Fibroblast of skin of right quadriceps (primary cell): Measurements from ENCODE around the gene OGFOD2.
"Not testable (repeated sequence)": the region's sequence is repeated elsewhere in the genome, so short reads cannot be mapped to it uniquely, and the experiment has no call there.

Source experiments
- DNase-seq: peaks from one replicate; pipeline ENCODE4 v3.0.0-alpha.2; 2013

Gene OGFOD2

GRCh38 chr12:123006977-123007376, 31.9 kb downstream of the OGFOD2 start:
- DNase-seq, result peak; percentile 13

DNA sequence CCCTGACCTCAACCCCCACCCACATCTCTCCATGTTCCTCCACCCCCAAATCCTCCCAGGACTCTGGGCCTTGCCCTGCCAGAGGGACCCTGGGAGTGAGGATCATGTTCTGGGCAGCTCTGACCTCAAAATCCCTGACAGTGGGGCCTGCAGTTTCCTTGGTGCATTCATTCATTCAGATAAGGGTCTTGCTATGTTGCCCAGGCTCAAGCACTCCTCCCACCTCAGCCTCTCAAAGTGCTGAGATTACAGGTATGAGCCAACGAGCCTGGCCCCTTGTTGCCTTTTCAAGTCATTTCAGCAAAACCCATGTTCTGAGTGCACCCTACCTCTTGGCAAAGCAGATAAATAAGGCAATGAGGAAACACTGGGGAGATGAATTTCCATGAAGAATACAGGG, 35.1 kb downstream of the OGFOD2 start:
- DNase-seq, result no peak

GRCh38 chr12:123010681-123011080, 35.6 kb downstream of the OGFOD2 start:
- DNase-seq, result no peak

DNA sequence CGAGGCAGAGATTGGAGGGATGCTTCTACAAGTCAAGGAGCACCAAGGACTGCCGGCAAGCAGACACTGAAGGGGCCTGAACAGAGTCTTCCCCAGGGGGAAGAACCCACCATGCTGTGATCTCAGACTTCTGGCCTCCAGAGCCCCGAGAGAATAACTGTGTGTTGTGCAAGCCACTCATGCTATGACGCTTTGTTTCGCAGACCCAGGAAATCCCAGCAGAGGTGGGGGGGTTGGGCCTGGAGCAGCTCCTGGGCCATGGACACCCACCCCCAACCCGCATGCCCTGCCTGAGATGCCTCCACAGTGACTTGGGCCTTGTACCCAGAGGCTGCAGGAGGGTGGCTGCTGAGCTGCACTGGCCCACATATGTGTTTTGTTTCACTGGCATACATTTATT, 36.7 kb downstream of the OGFOD2 start:
- peak; percentile 8 for DNase-seq

DNA sequence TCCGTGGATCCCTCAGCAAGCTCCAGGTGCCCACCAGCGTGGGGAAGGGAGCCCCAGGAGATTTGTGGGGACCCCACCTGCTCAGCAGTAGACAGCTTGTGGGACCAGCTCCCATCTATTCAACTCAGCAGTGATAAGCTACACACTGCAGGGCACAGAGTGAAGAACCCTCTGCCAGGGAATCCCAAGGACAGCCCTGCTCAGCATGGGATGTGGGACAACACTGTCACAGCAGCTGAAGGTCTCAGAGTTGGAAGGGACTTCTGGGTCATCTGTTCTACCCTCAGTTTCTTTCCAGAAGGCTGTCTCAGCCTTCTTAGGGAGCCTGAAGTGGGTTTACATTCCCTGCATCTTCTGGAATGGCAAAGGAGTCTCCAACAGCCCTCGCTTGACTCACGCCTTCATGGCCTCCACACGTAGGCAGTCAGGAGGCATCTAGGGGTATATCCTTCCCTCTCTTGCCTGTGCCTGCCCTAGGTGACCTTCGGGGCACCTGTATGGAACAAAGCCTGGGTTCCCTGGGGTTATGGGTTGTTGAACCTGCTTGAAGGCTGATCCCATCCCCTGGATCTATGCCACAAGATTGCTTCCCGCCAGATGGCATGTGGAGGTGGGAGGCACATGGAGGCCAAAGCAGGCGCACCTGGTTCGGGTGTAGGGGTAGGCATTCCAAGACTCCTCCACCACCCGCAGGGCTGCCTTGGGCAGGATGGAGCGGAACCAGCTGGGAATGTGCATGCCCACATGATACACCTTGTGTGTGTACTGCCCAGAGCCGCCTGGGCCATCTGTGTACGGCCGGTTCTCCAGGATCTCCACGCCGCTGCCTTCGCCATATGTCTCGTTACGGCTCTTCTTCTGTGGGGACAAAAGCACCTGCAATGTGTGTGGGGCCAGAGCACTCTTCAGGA, 38.4 kb downstream of the OGFOD2 start:
- DNase-seq, result no peak

- not testable (repeated sequence) for DNase-seq
These were observed 39.4 kb downstream of the OGFOD2 start for GRCh38 chr12:123014473-123014872.

DNA sequence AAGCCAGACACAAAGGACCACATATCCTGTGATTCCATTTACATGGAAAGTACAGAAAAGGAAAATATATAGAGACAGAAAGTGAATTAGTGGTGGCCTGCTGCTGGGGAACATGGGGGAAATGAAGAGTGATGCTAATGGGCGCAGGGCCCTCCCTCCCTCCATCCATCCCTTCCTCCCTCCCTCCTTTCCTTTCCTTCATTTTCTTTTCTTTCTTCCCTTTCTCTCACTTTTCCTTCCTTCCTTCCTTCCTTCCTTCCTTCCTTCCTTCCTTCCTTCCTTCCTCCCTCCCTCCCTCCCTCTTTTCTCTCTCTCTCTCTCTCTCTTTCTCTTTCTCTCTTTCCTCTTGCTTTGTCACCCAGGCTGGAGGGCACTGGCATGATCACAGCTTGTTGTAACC, 42.7 kb downstream of the OGFOD2 start:
- no peak for DNase-seq

DNA sequence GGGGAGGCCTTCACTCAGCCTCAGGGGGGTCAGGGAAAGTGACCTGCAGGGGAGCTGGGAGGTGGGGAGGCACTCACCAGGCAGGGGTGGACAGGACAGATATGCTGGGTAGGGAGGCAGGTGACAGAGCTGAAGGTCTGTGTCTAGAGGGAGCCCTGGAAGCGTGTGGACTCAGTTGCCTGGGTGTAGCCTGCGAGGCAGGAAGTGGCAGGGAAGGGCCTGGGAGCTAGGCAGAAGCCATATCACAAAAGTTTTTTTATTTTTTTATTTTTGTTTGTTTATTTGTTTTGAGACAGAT, 44.7 kb downstream of the OGFOD2 start:
- no peak for DNase-seq

DNA sequence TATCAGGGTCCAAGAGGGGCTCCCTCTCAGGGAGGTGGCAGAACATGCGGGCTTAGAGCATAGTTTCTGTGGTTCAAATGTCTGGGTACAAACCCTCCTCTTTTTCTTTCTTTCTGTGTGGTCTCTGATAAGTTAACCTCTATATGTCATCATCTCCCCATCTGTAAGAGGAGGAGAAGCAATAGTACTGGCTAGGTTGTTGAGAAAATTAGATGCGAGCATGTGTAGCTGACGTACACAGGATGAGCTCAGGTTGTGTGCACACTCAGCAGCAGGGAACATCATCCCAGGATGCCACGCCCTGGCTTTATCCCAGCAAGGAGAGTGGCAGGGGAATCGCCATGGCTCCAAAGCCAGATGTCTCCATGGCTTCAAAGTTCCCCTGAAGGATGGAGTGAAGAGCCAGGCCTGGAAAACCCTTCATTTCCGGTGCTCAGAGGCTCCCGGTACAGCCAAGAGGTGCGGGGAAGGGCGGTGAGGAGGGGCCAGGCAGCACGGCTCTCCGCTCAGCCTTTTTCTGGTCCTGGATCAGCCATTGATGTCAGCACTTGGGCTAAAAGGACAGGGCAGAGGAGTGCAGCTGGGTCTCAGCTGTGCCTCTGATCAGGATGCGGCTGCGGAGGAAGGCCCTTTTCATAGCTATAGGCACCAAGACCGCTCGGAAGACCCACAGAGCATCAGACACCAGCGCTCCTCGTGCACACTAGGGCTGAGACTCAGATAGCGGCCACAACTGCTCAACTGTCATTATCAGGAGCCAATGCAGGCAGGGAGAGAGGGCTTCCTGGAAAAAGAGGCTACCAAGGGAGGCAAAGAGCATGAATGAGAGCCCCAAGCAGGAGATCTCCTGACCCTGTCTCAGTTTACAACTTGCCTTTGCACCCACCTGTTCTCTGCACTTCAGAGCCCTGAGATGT, 46.9 kb downstream of the OGFOD2 start:
- no peak for DNase-seq

DNA sequence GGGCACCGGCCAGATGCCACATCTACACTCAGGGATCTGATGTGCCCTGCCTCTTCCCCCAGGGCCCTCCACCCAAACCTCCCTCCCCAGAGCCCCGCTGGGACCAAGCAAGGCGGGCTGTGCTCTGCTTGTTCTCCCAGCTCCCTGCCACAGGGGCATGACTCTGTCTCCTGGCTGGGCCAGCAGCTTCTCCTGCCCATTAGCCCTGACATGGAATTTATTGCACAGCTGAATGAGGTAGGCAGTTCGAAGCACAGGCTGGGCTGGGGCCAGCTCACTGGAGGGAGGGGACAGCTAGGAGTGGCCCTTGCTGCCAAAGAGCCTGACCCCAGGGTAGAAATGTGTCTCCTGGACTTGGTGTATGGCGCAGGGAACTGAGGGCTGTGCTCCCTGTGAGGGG, 47.8 kb downstream of the OGFOD2 start:
- DNase-seq, result no peak

GRCh38 chr12:123024819-123025391, 49.9 kb downstream of the OGFOD2 start:
- peak; percentile 15 for DNase-seq

DNA sequence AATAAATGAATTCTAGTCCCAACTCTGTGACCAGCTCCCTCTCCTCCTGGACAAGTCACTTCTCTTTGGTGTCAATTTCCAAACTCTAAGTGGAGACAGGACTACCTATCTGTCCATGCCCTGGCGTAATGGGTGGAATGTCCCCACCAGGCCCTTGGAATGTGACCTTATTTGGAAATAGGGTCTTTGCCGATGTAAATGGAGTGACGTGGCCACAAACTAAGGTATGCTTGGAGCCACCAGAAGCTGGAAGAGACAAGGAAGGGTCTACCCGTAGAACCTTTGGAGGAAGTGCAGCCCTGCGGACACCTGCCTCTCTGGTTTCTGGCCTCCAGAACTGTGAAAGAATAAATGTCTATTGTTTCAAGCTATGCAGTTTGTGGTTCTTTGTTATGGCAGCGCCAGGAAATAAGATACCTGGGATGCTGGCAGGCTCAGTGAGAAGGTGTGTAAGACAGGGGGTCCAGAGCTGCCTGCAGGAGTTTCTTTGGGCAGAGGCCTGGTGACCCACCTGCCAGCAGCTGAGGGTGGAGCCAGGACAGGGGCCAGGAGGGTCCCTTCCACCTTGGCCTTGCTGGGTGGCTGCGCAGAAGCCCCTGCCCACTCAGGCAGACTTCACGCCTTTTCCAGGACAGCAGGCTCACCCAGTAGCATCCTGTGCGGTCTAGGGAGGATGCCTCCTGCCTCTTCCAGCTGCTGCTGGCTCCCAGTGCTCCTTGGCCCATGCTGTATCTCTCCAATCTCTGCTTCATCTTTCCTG, 51.2 kb downstream of the OGFOD2 start:
- no peak for DNase-seq

- no peak for DNase-seq
These were observed 52.8 kb downstream of the OGFOD2 start for GRCh38 chr12:123027726-123028445.

- DNase-seq, result no peak
These were observed 53.4 kb downstream of the OGFOD2 start for GRCh38 chr12:123028475-123028874.

DNA sequence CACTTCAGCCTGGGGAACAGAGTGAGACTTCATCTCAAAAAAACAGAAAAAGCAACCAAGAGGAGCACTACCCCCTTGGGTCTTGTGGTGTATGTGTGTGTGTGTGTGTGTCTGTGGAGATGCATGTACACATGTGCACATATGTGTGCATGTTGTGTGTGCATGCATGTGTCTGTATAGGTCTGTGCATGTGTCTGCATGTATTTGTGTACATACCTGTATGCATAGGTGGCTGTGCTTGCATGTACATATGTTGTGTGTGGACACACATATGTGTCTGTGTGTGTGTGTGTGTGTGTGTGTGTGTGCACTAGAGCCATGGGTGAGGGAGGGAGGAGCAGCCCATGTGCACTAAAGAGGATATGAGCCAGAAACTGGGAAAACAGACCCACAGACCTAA, 54.5 kb downstream of the OGFOD2 start:
- DNase-seq, result no peak
